Epidermal melanocyte (primary cell): Measurements from ENCODE around the gene HEATR5A.
"Not testable (repeated sequence)": the region's sequence is repeated elsewhere in the genome, so short reads cannot be mapped to it uniquely, and the experiment has no call there.

Source experiments
- DNase-seq: peaks from one replicate; pipeline ENCODE4 v3.0.0; 2011; ENCODE audit warnings: low spot score; ENCODE audit not compliant: insufficient read length

The HEATR5A gene

GRCh38 chr14:31420319-31421111 is at the start of gene HEATR5A:
TSS of gene HEATR5A (minus strand) at chr14:31420550. CDS start at chr14:31402975, 17,575 bp downstream.
- DNase-seq = peak; percentile 88

- DNase-seq = no peak
Observed at GRCh38 chr14:31466554-31466953, 46.2 kb upstream of the HEATR5A start.

GRCh38 chr14:31465111-31465510 is 44.8 kb upstream of the HEATR5A start:
- no peak for DNase-seq

GRCh38 chr14:31462450-31462849 is 42.1 kb upstream of the HEATR5A start:
- DNase-seq = not testable (repeated sequence)

GRCh38 chr14:31461545-31461944 is 41.2 kb upstream of the HEATR5A start:
- no peak for DNase-seq

- no peak for DNase-seq
Observed at GRCh38 chr14:31457665-31458659, 37.6 kb upstream of the HEATR5A start.

- DNase-seq = peak; percentile 77
Observed at GRCh38 chr14:31456841-31457664, 36.7 kb upstream of the HEATR5A start, which contains the start of gene DTD2. TSS of gene DTD2 (minus strand) at chr14:31457506. CDS start at chr14:31457393, 113 bp downstream.

- DNase-seq = no peak
Observed at GRCh38 chr14:31449971-31450610, 29.7 kb upstream of the HEATR5A start.

GRCh38 chr14:31449136-31449535 is 28.8 kb upstream of the HEATR5A start:
- DNase-seq = no peak

- DNase-seq = no peak
Observed at GRCh38 chr14:31445703-31446102, 25.4 kb upstream of the HEATR5A start.

GRCh38 chr14:31442284-31442683 is 21.9 kb upstream of the HEATR5A start:
- no peak for DNase-seq

- DNase-seq = no peak
Observed at GRCh38 chr14:31441273-31442111, 21.1 kb upstream of the HEATR5A start.

GRCh38 chr14:31440280-31440679 is 19.9 kb upstream of the HEATR5A start:
- no peak for DNase-seq

GRCh38 chr14:31439561-31439960 is 19.2 kb upstream of the HEATR5A start:
- DNase-seq = no peak

- DNase-seq = not testable (repeated sequence)
Observed at GRCh38 chr14:31437045-31437691, 16.8 kb upstream of the HEATR5A start.

GRCh38 chr14:31435276-31435675 is 14.9 kb upstream of the HEATR5A start:
- DNase-seq = no peak

GRCh38 chr14:31430634-31431264 is 10.4 kb upstream of the HEATR5A start:
- no peak for DNase-seq

GRCh38 chr14:31429791-31430190 is 9.4 kb upstream of the HEATR5A start:
- no peak for DNase-seq

- no peak for DNase-seq
Observed at GRCh38 chr14:31428011-31428410, 7.7 kb upstream of the HEATR5A start.
